ENCODE measurements around the gene HRH3.

GRCh38 chr20:62246431-62246830 lies 26.4 kb upstream of the HRH3 start:
- no peak for TF ChIP-seq POLR2A (IDR thresholded peaks at IDR 0.05; ENCODE audit: extremely low read depth, insufficient read length)
- TF ChIP-seq CTCF (IDR thresholded peaks at IDR 0.05; ENCODE audit: low read depth, low read length): no peak
- TF ChIP-seq MYC (IDR thresholded peaks at IDR 0.05; ENCODE audit: low read depth, low read length): no peak
- no peak for TF ChIP-seq MAX (IDR thresholded peaks at IDR 0.05; ENCODE audit: low read depth, low read length)
